Mucosa of descending colon (tissue), 3 donors: ENCODE measurements around the gene SLC25A21. TPM values are rescaled to one million over a fixed set of nuclear protein-coding genes. Genes with fewer than 3 reads are reported as not detected.

Experiments
- ATAC-seq: fragments of 200-7000 bp; cut with Tn5 transposase; one replicate; pipeline ENCODE4 v1.9.1; 2020; ENCODE audit warnings: mild to moderate bottlenecking, moderate library complexity
- DNase-seq, 3 donors: peaks; one replicate each; pipeline ENCODE4 v3.0.0-alpha.2; 2020
- H3K36me3 ChIP-seq: fragments of 200-600 bp; one replicate; pipeline ENCODE4 v1.8.0; 2021; ENCODE audit warnings: low read depth, mild to moderate bottlenecking
- H3K4me1 ChIP-seq: fragments of 200-600 bp; one replicate; pipeline ENCODE4 v1.8.0; 2021; ENCODE audit warnings: low read depth, mild to moderate bottlenecking
- H3K4me3 ChIP-seq: fragments of 200-600 bp; one replicate; pipeline ENCODE4 v1.8.0; 2021; ENCODE audit warnings: mild to moderate bottlenecking
- H3K9me3 ChIP-seq: fragments of 200-600 bp; one replicate; pipeline ENCODE4 v1.8.0; 2021; ENCODE audit warnings: mild to moderate bottlenecking
- CTCF ChIP-seq: fragments of 200-600 bp; IDR thresholded peaks from one replicate; pipeline ENCODE4 v1.8.0; 2022; ENCODE audit warnings: antibody characterized with exemption, mild to moderate bottlenecking
- intact Hi-C, 2 donors: fragments of 100-400 bp; cut with DNase I in 1 of 2; cut with micrococcal nuclease in 1 of 2; formaldehyde crosslinking; loops; one replicate each; pipeline versions ENCODE4 v1.11.0 to v1.11.1; 2022; cut with DNase I, micrococcal nuclease
- total RNA-seq, 3 donors: library from RNA; stranded (reverse); fragmentation: NEBNext Ultra II Directional in 2 of 3; extraction: Animal tissue kit (Norgen Biotek cat#: 25700) in 2 of 3; gene quantifications; one replicate each; pipeline versions ENCODE4 v1.2.1 to v1.2.4, GENCODE V29; 2021 to 2023
- donor health status: DM: no; HTN: no; CAD: no; lungs with moderate emphysema.
- donor health status: DM: no; HTN: no; CAD: no.
- donor health status: DM: no; HTN: yes; CAD: no.

Gene SLC25A21
- total RNA-seq, 3 donors from 2014 or later: 0.31 to 1.4 (median 0.61) TPM

GRCh38 chr14:36717363-36717762 is 455.0 kb downstream of the SLC25A21 start:
- intact Hi-C loops: no loop called here
- H3K4me1 ChIP-seq: no peaks in the 10 kb centered on the region
- no peak overlapping the region for H3K4me3 ChIP-seq
- DNase-seq (no peak), ATAC-seq (no peak)
- H3K36me3 ChIP-seq: no peaks in the 10 kb centered on the region
- no peak for TF ChIP-seq CTCF
- no peaks in the 10 kb centered on the region for H3K9me3 ChIP-seq

- Histone ChIP-seq H3K36me3 (no peaks in the 10 kb centered on the region), H3K4me3 (no peak overlapping the region), H3K4me1 (no peaks in the 10 kb centered on the region), H3K9me3 (no peaks in the 10 kb centered on the region)
- intact Hi-C loops: no loop called here
- no peak for TF ChIP-seq CTCF
- DNase-seq (no peak), ATAC-seq (no peak)
Measured at GRCh38 chr14:36716614-36717184, 455.7 kb downstream of the SLC25A21 start.

- Histone ChIP-seq H3K4me1 (no peaks in the 10 kb centered on the region), H3K9me3 (no peaks in the 10 kb centered on the region), H3K4me3 (no peak overlapping the region), H3K36me3 (no peaks in the 10 kb centered on the region)
- DNase-seq (no peak), ATAC-seq (no peak)
- TF ChIP-seq CTCF: no peak
- intact Hi-C loops: no loop called here
Measured at GRCh38 chr14:36713960-36714703, 458.3 kb downstream of the SLC25A21 start.

- Histone ChIP-seq H3K36me3 (no peaks in the 10 kb centered on the region), H3K9me3 (no peaks in the 10 kb centered on the region), H3K4me1 (no peaks in the 10 kb centered on the region), H3K4me3 (no peak overlapping the region)
- no peak for ATAC-seq
- DNase-seq: no peak
- intact Hi-C loops: no loop called here
- no peak for TF ChIP-seq CTCF
Measured at GRCh38 chr14:36707570-36707969, 464.8 kb downstream of the SLC25A21 start.

- intact Hi-C loops: no loop called here
- Histone ChIP-seq H3K9me3 (no peaks in the 10 kb centered on the region), H3K4me1 (no peaks in the 10 kb centered on the region), H3K4me3 (no peak overlapping the region), H3K36me3 (no peaks in the 10 kb centered on the region)
- no peak for ATAC-seq
- TF ChIP-seq CTCF: no peak
- DNase-seq: no peak
Measured at GRCh38 chr14:36702474-36702873, 469.9 kb downstream of the SLC25A21 start.
